BJ (cell line): Measurements from ENCODE around the gene DPYD. TPM values are rescaled to one million over a fixed set of nuclear protein-coding genes. Genes with fewer than 3 reads are reported as not detected.

Source experiments
- CTCF ChIA-PET: fragments of 350-600 bp; formaldehyde crosslinking; extraction: SDS; loops from one replicate; lab custom pipeline; 2021; ENCODE audit warnings: antibody characterized with exemption, inconsistent platforms; lab: Yijun Ruan, JAX
- POLR2A ChIA-PET: fragments of 300-600 bp; sonication (Branson Sonifier 250); formaldehyde crosslinking; extraction: SDS; loops from one replicate; lab custom pipeline; 2021; ENCODE audit warnings: antibody characterized with exemption; lab: Charles Lee
- DNase-seq: peaks from one replicate; pipeline ENCODE4 v3.0.0-alpha.2; 2011; ENCODE audit warnings: low read depth
- H3K27me3 ChIP-seq: 2 replicates; pipeline ENCODE4 v1.6.0; 2011; ENCODE audit warnings: low read length; ENCODE audit not compliant: control insufficient read depth, insufficient read depth
- H3K36me3 ChIP-seq: 2 replicates; pipeline ENCODE4 v1.5.1; 2011; ENCODE audit warnings: low read length; ENCODE audit not compliant: control insufficient read depth, insufficient read depth
- H3K4me3 ChIP-seq: 2 replicates; pipeline ENCODE4 v1.5.1; 2011; ENCODE audit warnings: low read depth, mild to moderate bottlenecking, control low read depth, low read length
- CTCF ChIP-seq: IDR thresholded peaks from 2 replicates; pipeline ENCODE4 v1.5.1; 2011; ENCODE audit warnings: low read depth, mild to moderate bottlenecking, control low read depth, inconsistent platforms, low read length, moderate library complexity; ENCODE audit not compliant: insufficient read depth
- polyA minus RNA-seq: library from RNA; depleted of rRNA, polyadenylated mRNA; stranded (reverse); fragments of >200 nt; gene quantifications from 2 replicates; pipeline ENCODE4 v1.2.3, GENCODE V29; 2011; rRNA and poly(A)+ RNA removed
- polyA plus RNA-seq: library from polyadenylated mRNA; depleted of rRNA; stranded (reverse); fragments of >200 nt; gene quantifications from 2 replicates; pipeline ENCODE4 v1.2.3, GENCODE V29; 2011; rRNA removed

Gene DPYD
- polyA plus RNA-seq (13.1 and 21.1 TPM in 2 replicates), polyA minus RNA-seq (43.8 and 45.5 TPM in 2 replicates)

- Histone ChIP-seq H3K36me3 (no peaks in the 10 kb centered on the region), H3K27me3 (no peaks in the 10 kb centered on the region), H3K4me3 (peak within 1 kb of the TSS; percentile 95)
- peak; percentile 51 for DNase-seq
- ChIA-PET CTCF (interaction anchor here (0.7 to 2.0 kb wide), 4 partner anchors 43 to 546 kb away, joined by 3 to 6 read pairs (median 4); no protein-coding TSS in a partner anchor), POLR2A (interaction anchor here (0.6 kb wide), 3 partner anchors 613 to 722 kb away, joined by 3 to 6 read pairs (median 3); no protein-coding TSS in a partner anchor)
- no peak for TF ChIP-seq CTCF
Measured at GRCh38 chr1:97920832-97921571, at the start of gene DPYD. DPYD (minus strand) TSS chr1:97921034; CDS start chr1:97920922, 112 bp downstream.

- no peak for DNase-seq
Measured at GRCh38 chr1:97960470-97960869, 39.6 kb upstream of the DPYD start.

GRCh38 chr1:97947695-97948094 lies 26.9 kb upstream of the DPYD start:
- CTCF ChIA-PET, result no interaction called here
- H3K27me3 ChIP-seq, result no peaks in the 10 kb centered on the region
- no peak overlapping the region for H3K4me3 ChIP-seq
- no peak for DNase-seq
- H3K36me3 ChIP-seq, result no peaks in the 10 kb centered on the region
- POLR2A ChIA-PET, result no interaction called here
- no peak for TF ChIP-seq CTCF

More at GRCh38 chr1:97960470-97960869, 39.6 kb upstream of the DPYD start:
- CTCF ChIA-PET, result no interaction called here
- Histone ChIP-seq H3K4me3 (no peak overlapping the region), H3K27me3 (no peaks in the 10 kb centered on the region), H3K36me3 (no peaks in the 10 kb centered on the region)
- no peak for TF ChIP-seq CTCF
- POLR2A ChIA-PET, result no interaction called here

GRCh38 chr1:97943354-97943753 lies 22.5 kb upstream of the DPYD start:
- H3K36me3 ChIP-seq, result no peaks in the 10 kb centered on the region
- POLR2A ChIA-PET, result no interaction called here
- TF ChIP-seq CTCF, result no peak
- peak overlapping the region; percentile 22 for H3K4me3 ChIP-seq
- CTCF ChIA-PET, result interaction anchor here (0.7 kb wide), 2 partner anchors 15 to 805 kb away, joined by 3 read pairs; no protein-coding TSS in a partner anchor
- peak; percentile 65 for DNase-seq
- H3K27me3 ChIP-seq, result no peaks in the 10 kb centered on the region
